ENCODE results near the gene SCD. TPM values are rescaled to one million over a fixed set of nuclear protein-coding genes. Genes with fewer than 3 reads are reported as not detected.

Gene SCD
- total and polyA plus RNA-seq, 9 donors = 9.8 to 34.9 (median 18.6) TPM

GRCh38 chr10:100348389-100348927 lies 1.4 kb downstream of the SCD start:
- no peak overlapping the region for H3K27ac ChIP-seq (ENCODE audit: low read length)
- H3K4me1 ChIP-seq (ENCODE audit: control insufficient read depth, insufficient read depth, low read length) = peaks cover 20% of the 10 kb centered on the region
- peaks cover 23% of the 10 kb centered on the region for H3K36me3 ChIP-seq (ENCODE audit: control insufficient read depth, insufficient read depth, low read length)
- no peak overlapping the region for H3K4me3 ChIP-seq (ENCODE audit: low read length)
- WGBS (ENCODE audit: insufficient coverage) = no CpG with 5 or more reads among the region's 3 CpGs
- H3K27me3 ChIP-seq (ENCODE audit: control insufficient read depth, insufficient read depth, low read length) = peaks cover 9% of the 10 kb centered on the region
- DNase-seq = no peak
- no peaks in the 10 kb centered on the region for H3K9me3 ChIP-seq (replicated peaks; ENCODE audit: control insufficient read depth, low read depth, low read length)

GRCh38 chr10:100349087-100349486 lies 2.1 kb downstream of the SCD start:
- H3K4me1 ChIP-seq (ENCODE audit: control insufficient read depth, insufficient read depth, low read length) = peaks cover 20% of the 10 kb centered on the region
- no peaks in the 10 kb centered on the region for H3K9me3 ChIP-seq (replicated peaks; ENCODE audit: control insufficient read depth, low read depth, low read length)
- 49% methylated on average over 3 of the region's 5 CpGs for WGBS (ENCODE audit: insufficient coverage)
- peaks cover 9% of the 10 kb centered on the region for H3K27me3 ChIP-seq (ENCODE audit: control insufficient read depth, insufficient read depth, low read length)
- DNase-seq = no peak
- no peak overlapping the region for H3K27ac ChIP-seq (ENCODE audit: low read length)
- no peak overlapping the region for H3K4me3 ChIP-seq (ENCODE audit: low read length)
- peaks cover 29% of the 10 kb centered on the region for H3K36me3 ChIP-seq (ENCODE audit: control insufficient read depth, insufficient read depth, low read length)

GRCh38 chr10:100349672-100350071 lies 2.6 kb downstream of the SCD start:
- Histone ChIP-seq H3K9me3 (replicated peaks; ENCODE audit: control insufficient read depth, low read depth, low read length) (no peaks in the 10 kb centered on the region), H3K4me1 (ENCODE audit: control insufficient read depth, insufficient read depth, low read length) (peaks cover 20% of the 10 kb centered on the region), H3K36me3 (ENCODE audit: control insufficient read depth, insufficient read depth, low read length) (peaks cover 34% of the 10 kb centered on the region), H3K27me3 (ENCODE audit: control insufficient read depth, insufficient read depth, low read length) (peaks cover 9% of the 10 kb centered on the region), H3K4me3 (ENCODE audit: low read length) (no peak overlapping the region), H3K27ac (ENCODE audit: low read length) (no peak overlapping the region)
- no peak for DNase-seq
- no CpG with 5 or more reads among the region's 3 CpGs for whole genome bisulfite sequencing (ENCODE audit: insufficient coverage)

GRCh38 chr10:100350914-100351485 lies 4.0 kb downstream of the SCD start:
- no peaks in the 10 kb centered on the region for H3K9me3 ChIP-seq (replicated peaks; ENCODE audit: control insufficient read depth, low read depth, low read length)

GRCh38 chr10:100353770-100354485 lies 6.9 kb downstream of the SCD start:
- 79% methylated on average over 3 of the region's 6 CpGs for WGBS (ENCODE audit: insufficient coverage)
- no peak overlapping the region for H3K4me3 ChIP-seq (ENCODE audit: low read length)
- H3K27me3 ChIP-seq (ENCODE audit: control insufficient read depth, insufficient read depth, low read length) = no peaks in the 10 kb centered on the region
- no peak overlapping the region for H3K27ac ChIP-seq (ENCODE audit: low read length)
- no peaks in the 10 kb centered on the region for H3K4me1 ChIP-seq (ENCODE audit: control insufficient read depth, insufficient read depth, low read length)
- DNase-seq = no peak
- peaks cover 50% of the 10 kb centered on the region for H3K36me3 ChIP-seq (ENCODE audit: control insufficient read depth, insufficient read depth, low read length)
- H3K9me3 ChIP-seq (replicated peaks; ENCODE audit: control insufficient read depth, low read depth, low read length) = no peaks in the 10 kb centered on the region

More at GRCh38 chr10:100350914-100351485, 4.0 kb downstream of the SCD start:
- peaks cover 44% of the 10 kb centered on the region for H3K36me3 ChIP-seq (ENCODE audit: control insufficient read depth, insufficient read depth, low read length)
- H3K4me1 ChIP-seq (ENCODE audit: control insufficient read depth, insufficient read depth, low read length) = peaks cover 15% of the 10 kb centered on the region
- peaks cover 5% of the 10 kb centered on the region for H3K27me3 ChIP-seq (ENCODE audit: control insufficient read depth, insufficient read depth, low read length)
- no peak overlapping the region for H3K4me3 ChIP-seq (ENCODE audit: low read length)
- 96% methylated on average over 3 of the region's 5 CpGs for WGBS (ENCODE audit: insufficient coverage)
- DNase-seq = no peak
- no peak overlapping the region for H3K27ac ChIP-seq (ENCODE audit: low read length)

- WGBS (ENCODE audit: insufficient coverage) = 94% methylated on average over 2 of the region's 4 CpGs
- no peak overlapping the region for H3K4me3 ChIP-seq (ENCODE audit: low read length)
- H3K27me3 ChIP-seq (ENCODE audit: control insufficient read depth, insufficient read depth, low read length) = no peaks in the 10 kb centered on the region
- DNase-seq = no peak
- no peaks in the 10 kb centered on the region for H3K4me1 ChIP-seq (ENCODE audit: control insufficient read depth, insufficient read depth, low read length)
- H3K36me3 ChIP-seq (ENCODE audit: control insufficient read depth, insufficient read depth, low read length) = peaks cover 51% of the 10 kb centered on the region
- H3K9me3 ChIP-seq (replicated peaks; ENCODE audit: control insufficient read depth, low read depth, low read length) = no peaks in the 10 kb centered on the region
- H3K27ac ChIP-seq (ENCODE audit: low read length) = no peak overlapping the region
Observed at GRCh38 chr10:100355086-100355485, 8.1 kb downstream of the SCD start.

- no peak overlapping the region for H3K27ac ChIP-seq (ENCODE audit: low read length)
- H3K4me3 ChIP-seq (ENCODE audit: low read length) = no peak overlapping the region
- H3K4me1 ChIP-seq (ENCODE audit: control insufficient read depth, insufficient read depth, low read length) = no peaks in the 10 kb centered on the region
- no peaks in the 10 kb centered on the region for H3K27me3 ChIP-seq (ENCODE audit: control insufficient read depth, insufficient read depth, low read length)
- DNase-seq = no peak
- no peaks in the 10 kb centered on the region for H3K9me3 ChIP-seq (replicated peaks; ENCODE audit: control insufficient read depth, low read depth, low read length)
- peaks cover 54% of the 10 kb centered on the region for H3K36me3 ChIP-seq (ENCODE audit: control insufficient read depth, insufficient read depth, low read length)
- 97% methylated on average over 6 of the region's 14 CpGs for WGBS (ENCODE audit: insufficient coverage)
Observed at GRCh38 chr10:100356067-100357017, 9.3 kb downstream of the SCD start.

GRCh38 chr10:100357059-100357858 lies 10.2 kb downstream of the SCD start:
- Histone ChIP-seq H3K36me3 (ENCODE audit: control insufficient read depth, insufficient read depth, low read length) (peaks cover 52% of the 10 kb centered on the region), H3K4me3 (ENCODE audit: low read length) (no peak overlapping the region), H3K9me3 (replicated peaks; ENCODE audit: control insufficient read depth, low read depth, low read length) (no peaks in the 10 kb centered on the region), H3K4me1 (ENCODE audit: control insufficient read depth, insufficient read depth, low read length) (no peaks in the 10 kb centered on the region), H3K27me3 (ENCODE audit: control insufficient read depth, insufficient read depth, low read length) (no peaks in the 10 kb centered on the region), H3K27ac (ENCODE audit: low read length) (no peak overlapping the region)
- no CpG with 5 or more reads among the region's 4 CpGs for WGBS (ENCODE audit: insufficient coverage)
- no peak for DNase-seq

GRCh38 chr10:100359030-100359432 lies 12.0 kb downstream of the SCD start:
- no peak for DNase-seq
- Histone ChIP-seq H3K27ac (ENCODE audit: low read length) (no peak overlapping the region), H3K36me3 (ENCODE audit: control insufficient read depth, insufficient read depth, low read length) (peaks cover 37% of the 10 kb centered on the region), H3K4me3 (ENCODE audit: low read length) (no peak overlapping the region), H3K27me3 (ENCODE audit: control insufficient read depth, insufficient read depth, low read length) (no peaks in the 10 kb centered on the region), H3K4me1 (ENCODE audit: control insufficient read depth, insufficient read depth, low read length) (no peaks in the 10 kb centered on the region), H3K9me3 (replicated peaks; ENCODE audit: control insufficient read depth, low read depth, low read length) (no peaks in the 10 kb centered on the region)
- 40% methylated on average over 1 of the region's 2 CpGs for WGBS (ENCODE audit: insufficient coverage)
